Raji (cell line): ENCODE results near the gene REC8.
A peak's percentile ranks its signal among the peaks of the same experiment; 100 is the strongest.

ENCODE experiments used
- POLR2A ChIP-seq: IDR thresholded peaks from 2 replicates; pipeline ENCODE4 v1.6.1; 2011; ENCODE audit warnings: low read depth, low read length, control low read depth; ENCODE audit not compliant: insufficient read depth

Gene REC8

GRCh38 chr14:24171422-24172260 is at the start of gene REC8:
REC8 (plus strand) TSS chr14:24172080; CDS start chr14:24172553, 473 bp downstream.
- TF ChIP-seq POLR2A: peak; percentile 55; the same call in 1 of the 2 replicates

GRCh38 chr14:24122416-24122815 is 49.5 kb upstream of the REC8 start:
- no peak for TF ChIP-seq POLR2A

GRCh38 chr14:24122898-24123297 is 49.0 kb upstream of the REC8 start:
- no peak for TF ChIP-seq POLR2A

GRCh38 chr14:24123424-24124417 is 48.2 kb upstream of the REC8 start:
- no peak for TF ChIP-seq POLR2A

GRCh38 chr14:24126939-24127338 is 44.9 kb upstream of the REC8 start:
- no peak for TF ChIP-seq POLR2A

- no peak for TF ChIP-seq POLR2A
These were observed 44.2 kb upstream of the REC8 start for GRCh38 chr14:24127673-24128072.

- TF ChIP-seq POLR2A: no peak
These were observed 42.4 kb upstream of the REC8 start for GRCh38 chr14:24129410-24129998.

GRCh38 chr14:24130380-24130716 is 41.5 kb upstream of the REC8 start, which contains the start of gene FITM1:
FITM1 (plus strand) TSS chr14:24130659; CDS start chr14:24131564, 905 bp downstream.
- TF ChIP-seq POLR2A: no peak

GRCh38 chr14:24130717-24131548 is 40.9 kb upstream of the REC8 start:
- no peak for TF ChIP-seq POLR2A

- TF ChIP-seq POLR2A: no peak
These were observed 40.3 kb upstream of the REC8 start for GRCh38 chr14:24131549-24131966.

- no peak for TF ChIP-seq POLR2A
These were observed 39.7 kb upstream of the REC8 start for GRCh38 chr14:24132061-24132685.

GRCh38 chr14:24132976-24133375 is 38.9 kb upstream of the REC8 start:
- no peak for TF ChIP-seq POLR2A

GRCh38 chr14:24133735-24134134 is 38.1 kb upstream of the REC8 start:
- TF ChIP-seq POLR2A: no peak

GRCh38 chr14:24135584-24135833 is 36.4 kb upstream of the REC8 start:
- TF ChIP-seq POLR2A: no peak
